OCI-LY1 (cell line): ENCODE results near the gene GUCA2A.

Experiments used
- CTCF ChIP-seq: fragments of 200-600 bp; sonication (generic), shearing (Covaris generic); IDR thresholded peaks from 2 replicates; pipeline ENCODE4 v1.5.1; 2017; ENCODE audit warnings: mild to moderate bottlenecking, antibody characterized with exemption, low read length, moderate library complexity, mixed read lengths
- EZH2 ChIP-seq: fragments of 200-600 bp; sonication (generic), shearing (Covaris generic); IDR thresholded peaks from 2 replicates; pipeline ENCODE4 v1.8.0; 2017; ENCODE audit warnings: borderline replicate concordance, mixed run types, mild to moderate bottlenecking, antibody characterized with exemption, low read length, moderate library complexity, mixed read lengths

GRCh38 chr1:42163114-42163513 lies 1.4 kb downstream of the GUCA2A start:
- TF ChIP-seq CTCF: no peak
- no peak for TF ChIP-seq EZH2
